ENCODE results near the gene C1R. TPM values are rescaled to one million over a fixed set of nuclear protein-coding genes. Genes with fewer than 3 reads are reported as not detected.

Gene C1R
- total and polyA plus RNA-seq, 4 donors = 268 to 525 (median 434) TPM

DNA sequence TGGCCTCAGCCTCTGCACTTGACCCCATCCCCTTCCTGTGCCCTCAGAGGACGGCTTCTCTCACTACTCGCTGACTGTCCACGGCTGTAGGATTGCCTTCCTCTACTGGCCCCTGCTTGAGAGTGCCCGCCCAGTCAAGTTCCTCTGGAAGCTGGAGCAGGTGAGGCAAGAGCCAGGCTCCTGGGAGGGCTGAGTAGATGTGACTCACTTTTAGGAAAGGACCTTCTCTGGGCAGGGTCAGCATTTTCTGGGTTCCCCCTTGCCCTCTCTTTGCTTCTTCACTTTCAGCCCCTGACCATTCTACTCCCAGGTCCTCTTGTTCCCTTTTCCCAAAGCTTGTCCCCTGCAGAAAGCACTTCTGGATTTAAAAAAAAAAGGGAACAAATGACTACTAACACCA, 45.7 kb upstream of the C1R start:
- TF ChIP-seq, protein P1, sequence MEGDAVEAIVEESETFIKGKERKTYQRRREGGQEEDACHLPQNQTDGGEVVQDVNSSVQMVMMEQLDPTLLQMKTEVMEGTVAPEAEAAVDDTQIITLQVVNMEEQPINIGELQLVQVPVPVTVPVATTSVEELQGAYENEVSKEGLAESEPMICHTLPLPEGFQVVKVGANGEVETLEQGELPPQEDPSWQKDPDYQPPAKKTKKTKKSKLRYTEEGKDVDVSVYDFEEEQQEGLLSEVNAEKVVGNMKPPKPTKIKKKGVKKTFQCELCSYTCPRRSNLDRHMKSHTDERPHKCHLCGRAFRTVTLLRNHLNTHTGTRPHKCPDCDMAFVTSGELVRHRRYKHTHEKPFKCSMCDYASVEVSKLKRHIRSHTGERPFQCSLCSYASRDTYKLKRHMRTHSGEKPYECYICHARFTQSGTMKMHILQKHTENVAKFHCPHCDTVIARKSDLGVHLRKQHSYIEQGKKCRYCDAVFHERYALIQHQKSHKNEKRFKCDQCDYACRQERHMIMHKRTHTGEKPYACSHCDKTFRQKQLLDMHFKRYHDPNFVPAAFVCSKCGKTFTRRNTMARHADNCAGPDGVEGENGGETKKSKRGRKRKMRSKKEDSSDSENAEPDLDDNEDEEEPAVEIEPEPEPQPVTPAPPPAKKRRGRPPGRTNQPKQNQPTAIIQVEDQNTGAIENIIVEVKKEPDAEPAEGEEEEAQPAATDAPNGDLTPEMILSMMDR (IDR thresholded peaks at IDR 0.05; ENCODE audit: control extremely low read depth, extremely low read depth) = no peak
- 36 to 44% methylated on average over 4 of the region's 4 CpGs for WGBS, 2 donors
- H3K27me3 ChIP-seq (ENCODE audit: control insufficient read depth in 3 of 3, insufficient read depth in 3 of 3, low read length in 2 of 3) = no peaks in the 10 kb centered on the region
- H3K9me3 ChIP-seq (ENCODE audit: control insufficient read depth in 4 of 4, insufficient read depth in 3 of 4, low read length in 3 of 4) = peaks cover 0 to 3% (median 0%) of the 10 kb centered on the region in 4 donors
- H3K4me1 ChIP-seq (ENCODE audit: control insufficient read depth in 5 of 5, insufficient read depth in 5 of 5, low read length in 5 of 5) = no peaks in the 10 kb centered on the region
- H3K36me3 ChIP-seq (ENCODE audit: control insufficient read depth in 4 of 4, insufficient read depth in 4 of 4, low read length in 4 of 4) = peaks cover 0 to 22% (median 14%) of the 10 kb centered on the region in 4 donors
- no peak overlapping the region for H3K27ac ChIP-seq (ENCODE audit: low read depth in 1 of 2, low read length in 1 of 2)
- DNase-seq (no peak), ATAC-seq (ENCODE audit: insufficient read depth, low FRiP score) (no peak)
- H3K4me3 ChIP-seq = no peak overlapping the region
- no peak overlapping the region for H3K9ac ChIP-seq (ENCODE audit: insufficient read depth in 1 of 2, low read length in 2 of 2)

DNA sequence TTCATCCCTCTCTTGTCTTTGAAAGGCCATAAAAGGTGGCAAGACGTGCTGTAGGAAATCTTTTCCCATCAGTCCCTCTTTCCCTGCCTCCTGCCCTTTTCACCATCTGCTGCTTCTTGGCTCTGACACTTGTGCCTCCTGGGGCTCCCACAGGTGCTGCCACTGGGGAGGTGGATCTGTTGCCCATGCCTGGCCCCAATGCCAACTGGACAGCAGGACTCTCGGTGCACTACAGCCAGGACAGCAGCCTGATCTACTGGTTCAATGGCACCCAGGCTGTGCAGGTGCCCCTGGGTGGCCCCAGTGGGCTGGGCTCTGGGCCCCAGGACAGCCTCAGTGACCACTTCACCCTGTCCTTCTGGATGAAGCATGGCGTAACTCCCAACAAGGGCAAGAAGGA, 44.4 kb upstream of the C1R start:
- H3K27me3 ChIP-seq (ENCODE audit: control insufficient read depth in 3 of 3, insufficient read depth in 3 of 3, low read length in 2 of 3) = no peaks in the 10 kb centered on the region
- ATAC-seq (ENCODE audit: insufficient read depth, low FRiP score) (no peak), DNase-seq (no peak)
- H3K36me3 ChIP-seq (ENCODE audit: control insufficient read depth in 4 of 4, insufficient read depth in 4 of 4, low read length in 4 of 4) = peaks cover 0 to 22% (median 10%) of the 10 kb centered on the region in 4 donors
- TF ChIP-seq, protein P1 (IDR thresholded peaks at IDR 0.05; ENCODE audit: control extremely low read depth, extremely low read depth) = no peak
- WGBS, 2 donors = 93 to 94% methylated on average over 3 of the region's 3 CpGs
- no peak overlapping the region for H3K27ac ChIP-seq (ENCODE audit: low read depth in 1 of 2, low read length in 1 of 2)
- H3K4me3 ChIP-seq = no peak overlapping the region
- H3K9ac ChIP-seq (ENCODE audit: insufficient read depth in 1 of 2, low read length in 2 of 2) = no peak overlapping the region
- H3K9me3 ChIP-seq (ENCODE audit: control insufficient read depth in 4 of 4, insufficient read depth in 3 of 4, low read length in 3 of 4) = no peaks in the 10 kb centered on the region
- H3K4me1 ChIP-seq (ENCODE audit: control insufficient read depth in 5 of 5, insufficient read depth in 5 of 5, low read length in 5 of 5) = no peaks in the 10 kb centered on the region

DNA sequence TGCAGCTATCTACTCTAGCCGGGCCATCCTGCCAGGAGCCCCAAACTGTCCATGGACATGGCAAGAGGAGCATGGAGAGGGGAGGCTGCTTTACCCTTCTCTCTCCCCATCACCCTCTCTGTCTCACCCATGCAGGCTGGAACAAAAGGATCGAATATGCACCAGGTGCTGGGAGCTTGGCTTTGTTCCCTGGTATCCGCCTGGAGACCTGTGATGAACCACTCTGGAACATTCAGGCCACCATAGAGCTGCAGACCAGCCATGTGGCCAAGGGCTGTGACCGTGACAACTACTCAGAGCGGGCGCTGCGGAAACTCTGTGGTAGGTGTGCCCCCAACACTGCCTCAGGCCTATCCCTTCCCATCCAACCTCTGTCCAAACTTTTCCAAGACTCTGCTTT, 43.8 kb upstream of the C1R start:
- H3K4me3 ChIP-seq = no peak overlapping the region
- 91 to 98% methylated on average over 7 of the region's 7 CpGs for WGBS, 2 donors
- peaks cover 0 to 22% (median 10%) of the 10 kb centered on the region in 4 donors for H3K36me3 ChIP-seq (ENCODE audit: control insufficient read depth in 4 of 4, insufficient read depth in 4 of 4, low read length in 4 of 4)
- no peak for ATAC-seq (ENCODE audit: insufficient read depth, low FRiP score)
- H3K27me3 ChIP-seq (ENCODE audit: control insufficient read depth in 3 of 3, insufficient read depth in 3 of 3, low read length in 2 of 3) = no peaks in the 10 kb centered on the region
- peaks cover 0 to 3% (median under 1%) of the 10 kb centered on the region in 5 donors for H3K4me1 ChIP-seq (ENCODE audit: control insufficient read depth in 5 of 5, insufficient read depth in 5 of 5, low read length in 5 of 5)
- TF ChIP-seq, protein P1 (IDR thresholded peaks at IDR 0.05; ENCODE audit: control extremely low read depth, extremely low read depth) = no peak
- no peak for DNase-seq
- no peak overlapping the region for H3K9ac ChIP-seq (ENCODE audit: insufficient read depth in 1 of 2, low read length in 2 of 2)
- H3K27ac ChIP-seq (ENCODE audit: low read depth in 1 of 2, low read length in 1 of 2) = no peak overlapping the region
- no peaks in the 10 kb centered on the region for H3K9me3 ChIP-seq (ENCODE audit: control insufficient read depth in 4 of 4, insufficient read depth in 3 of 4, low read length in 3 of 4)

Data from lung (tissue), 12 donors.